HepG2 (cell line): ENCODE measurements around the gene ADAMTS13. TPM values are rescaled to one million over a fixed set of nuclear protein-coding genes. Genes with fewer than 3 reads are reported as not detected.

Experiments used
- CREB3 ChIP-seq: sonication (generic); formaldehyde crosslinking; IDR thresholded peaks from 2 replicates; pipeline ENCODE4 v1.5.0; 2020; ENCODE audit warnings: missing genetic modification reagents
- ESRRA ChIP-seq: sonication (generic); formaldehyde crosslinking; IDR thresholded peaks from 2 replicates; pipeline ENCODE4 v1.5.1; 2020; ENCODE audit warnings: mild to moderate bottlenecking, low read depth, missing genetic modification reagents
- HNRNPH1 ChIP-seq: fragments of 200-400 bp; formaldehyde crosslinking; optimal IDR thresholded peaks from 2 replicates; pipeline ENCODE3; 2017; ENCODE audit warnings: mild to moderate bottlenecking, low read depth, low read length
- LCORL ChIP-seq, 2 experiments: fragments of 450-650 bp in 1 of 2; sonication (generic) in 1 of 2; formaldehyde crosslinking in 1 of 2; IDR thresholded peaks; 2 replicates each; pipeline versions ENCODE4 v1.5.0 to v1.6.1; 2017 to 2020; ENCODE audit warnings: antibody characterized with exemption in 1 of 2, missing genetic modification reagents in 1 of 2
- MATR3 ChIP-seq: sonication (generic); formaldehyde crosslinking; IDR thresholded peaks from 2 replicates; pipeline ENCODE4 v1.4.0; 2020; ENCODE audit warnings: missing genetic modification reagents
- MED1 ChIP-seq: sonication (generic); formaldehyde crosslinking; IDR thresholded peaks from 2 replicates; pipeline ENCODE4 v1.4.0; 2020; ENCODE audit warnings: missing genetic modification reagents
- MNT ChIP-seq: fragments of 450-650 bp; IDR thresholded peaks from 2 replicates; pipeline ENCODE4 v1.6.1; 2016
- MXD3 ChIP-seq: IDR thresholded peaks from 2 replicates; pipeline ENCODE4 v1.6.1; 2016; ENCODE audit warnings: mild to moderate bottlenecking, missing biosample characterization, missing genetic modification reagents
- NR0B2 ChIP-seq: sonication (generic); formaldehyde crosslinking; IDR thresholded peaks from 2 replicates; pipeline ENCODE4 v1.4.0; 2020; ENCODE audit warnings: mild to moderate bottlenecking, missing genetic modification reagents
- PAX8 ChIP-seq: sonication (generic); formaldehyde crosslinking; IDR thresholded peaks from 2 replicates; pipeline ENCODE4 v1.8.0; 2022; ENCODE audit warnings: mild to moderate bottlenecking, missing genetic modification reagents, borderline replicate concordance
- SIN3B ChIP-seq: fragments of 150-350 bp; IDR thresholded peaks from 2 replicates; pipeline ENCODE4 v1.6.1; 2014; ENCODE audit warnings: low read length
- SKI ChIP-seq: fragments of 450-650 bp; IDR thresholded peaks from one replicate; pipeline ENCODE4 v1.6.1; 2018; ENCODE audit warnings: mild to moderate bottlenecking; ENCODE audit not compliant: partially characterized antibody
- SMAD9 ChIP-seq: sonication (generic); formaldehyde crosslinking; IDR thresholded peaks from 2 replicates; pipeline ENCODE4 v1.5.1; 2020; ENCODE audit warnings: mild to moderate bottlenecking, missing genetic modification reagents
- TP53 ChIP-seq: sonication (generic); formaldehyde crosslinking; conservative IDR thresholded peaks from 2 replicates; pipeline ENCODE4 v1.4.0; 2020; ENCODE audit warnings: missing genetic modification reagents
- XBP1 ChIP-seq: sonication (generic); formaldehyde crosslinking; IDR thresholded peaks from 2 replicates; pipeline ENCODE4 v1.5.0; 2020; ENCODE audit warnings: missing genetic modification reagents
- ZFP36L2 ChIP-seq: sonication (generic); formaldehyde crosslinking; IDR thresholded peaks from 2 replicates; pipeline ENCODE4 v1.4.0; 2020; ENCODE audit warnings: missing genetic modification reagents
- ZIK1 ChIP-seq: sonication (generic); formaldehyde crosslinking; IDR thresholded peaks from 2 replicates; pipeline ENCODE4 v1.5.0; 2020; ENCODE audit warnings: mild to moderate bottlenecking, low read depth, missing genetic modification reagents, borderline replicate concordance
- ZNF569 ChIP-seq: sonication (generic); formaldehyde crosslinking; IDR thresholded peaks from 2 replicates; pipeline ENCODE4 v1.5.0; 2020; ENCODE audit warnings: mild to moderate bottlenecking, missing genetic modification reagents, moderate library complexity, borderline replicate concordance
- ZNF781 ChIP-seq: sonication (generic); formaldehyde crosslinking; IDR thresholded peaks from 2 replicates; pipeline ENCODE4 v1.5.1; 2020; ENCODE audit warnings: borderline replicate concordance, mild to moderate bottlenecking, missing genetic modification reagents; ENCODE audit errors: not compliant biosample characterization
- polyA plus RNA-seq, 8 experiments: library from polyadenylated mRNA; depleted of rRNA in 3 of 8; stranded (reverse) in 7 of 8; unstranded in 1 of 8; fragments of >200 nt; fragmentation: Illumina TruSeq in 4 of 8; extraction: Trizol in 4 of 8; gene quantifications; 2 replicates each; pipeline versions ENCODE4 v1.2.1 to v1.2.3, GENCODE V29; 2011 to 2016; ENCODE audit warnings: low read depth in 4 of 8, missing spikeins in 1 of 8, mixed read lengths in 1 of 8; ENCODE audit not compliant: insufficient read depth in 1 of 8
- total RNA-seq, 5 experiments: library from RNA; depleted of rRNA; stranded (reverse); fragments of >200 nt; fragmentation: Illumina TruSeq; extraction: Trizol; gene quantifications; 2 replicates each; pipeline ENCODE4 v1.2.3, GENCODE V29; 2016; ENCODE audit warnings: low read depth in 1 of 5
- TF ChIP-seq, protein P1 (sequence below): sonication (generic); formaldehyde crosslinking; IDR thresholded peaks from 2 replicates; pipeline ENCODE4 v1.5.0; 2020; ENCODE audit warnings: mild to moderate bottlenecking, missing genetic modification reagents
- TF ChIP-seq, protein P2 (sequence below): sonication (generic); formaldehyde crosslinking; IDR thresholded peaks from 2 replicates; pipeline ENCODE4 v1.4.0; 2020; ENCODE audit warnings: mild to moderate bottlenecking, missing genetic modification reagents, borderline replicate concordance

Gene ADAMTS13
- total and polyA plus RNA-seq, 2 of the 13 experiments (the other 11 are each of a cell fraction or from before 2014, with no cell fraction given), result 0.91 to 4.5 TPM

DNA sequence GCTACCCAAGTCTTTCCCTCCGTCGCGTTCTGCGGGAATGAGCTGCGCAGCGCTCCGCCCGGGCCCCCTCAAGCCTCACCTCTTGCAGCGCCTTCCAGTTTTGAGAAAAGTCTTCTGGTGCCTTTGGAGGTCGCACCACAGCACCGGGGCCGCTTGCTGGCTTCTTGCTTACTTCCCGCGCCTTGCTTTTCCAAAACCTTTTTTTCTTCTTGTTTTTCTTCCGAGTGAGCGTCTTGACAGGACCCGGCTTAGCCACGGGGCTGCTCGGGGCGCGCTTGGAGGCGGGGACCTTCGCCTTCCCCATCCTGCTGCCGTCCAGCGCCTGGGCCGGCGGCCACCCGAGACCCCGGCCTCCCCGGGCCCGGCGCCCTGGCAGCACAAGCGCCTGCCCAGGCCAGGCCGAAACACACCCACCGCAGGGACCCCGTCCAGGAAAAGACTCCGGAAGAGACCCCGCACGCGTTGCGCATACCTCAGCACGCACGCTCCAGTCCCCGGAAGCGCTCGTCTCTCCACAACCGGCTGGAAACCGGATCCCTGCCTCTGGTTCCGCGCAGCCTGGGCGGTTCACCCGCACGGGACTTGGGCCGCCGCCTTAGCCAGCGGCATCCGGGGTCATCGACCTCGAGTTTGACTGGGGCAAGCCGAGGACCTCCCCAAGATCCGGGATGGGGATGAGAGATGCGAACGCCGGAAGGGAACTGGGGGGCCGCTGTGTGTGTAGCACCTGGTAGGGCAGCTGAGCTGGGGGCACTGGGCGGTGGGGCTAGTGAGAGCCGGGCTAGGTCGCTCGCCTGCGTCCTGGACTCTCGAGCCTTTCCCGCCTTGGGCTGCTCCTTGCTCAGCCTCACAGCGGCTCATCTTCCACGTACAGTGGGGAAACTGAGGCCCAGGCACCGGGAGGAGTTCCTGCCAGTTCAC lies 4.4 kb upstream of the ADAMTS13 start, which contains the start of gene REXO4 (continued):
- TF ChIP-seq NR0B2 (CRISPR knock-in tag) (peak; percentile 75; the same call in 1 of the 2 replicates), ZNF781 (CRISPR knock-in tag) (peak; percentile 72), SIN3B (peak; percentile 77; the same call in 1 of the 2 replicates), TP53 (CRISPR knock-in tag) (no peak; the same call in 1 of the 2 replicates), ESRRA (CRISPR knock-in tag) (peak; percentile 42), LCORL (IDR thresholded peaks at IDR 0.05) (no peak), LCORL (CRISPR knock-in tag; IDR thresholded peaks at IDR 0.05) (peak; percentile 97), ZFP36L2 (no peak), MXD3 (peak; percentile 85), SMAD9 (no peak), HNRNPH1 (no peak), PAX8 (no peak; the same call in 1 of the 2 replicates), MED1 (CRISPR knock-in tag) (peak; percentile 88), SKI (peak; percentile 71), XBP1 (CRISPR knock-in tag) (no peak), MATR3 (no peak), MNT (peak; percentile 78), ZIK1 (no peak), CREB3 (peak; percentile 29; the same call in 1 of the 2 replicates), ZNF569 (no peak)
- TF ChIP-seq, protein P1, sequence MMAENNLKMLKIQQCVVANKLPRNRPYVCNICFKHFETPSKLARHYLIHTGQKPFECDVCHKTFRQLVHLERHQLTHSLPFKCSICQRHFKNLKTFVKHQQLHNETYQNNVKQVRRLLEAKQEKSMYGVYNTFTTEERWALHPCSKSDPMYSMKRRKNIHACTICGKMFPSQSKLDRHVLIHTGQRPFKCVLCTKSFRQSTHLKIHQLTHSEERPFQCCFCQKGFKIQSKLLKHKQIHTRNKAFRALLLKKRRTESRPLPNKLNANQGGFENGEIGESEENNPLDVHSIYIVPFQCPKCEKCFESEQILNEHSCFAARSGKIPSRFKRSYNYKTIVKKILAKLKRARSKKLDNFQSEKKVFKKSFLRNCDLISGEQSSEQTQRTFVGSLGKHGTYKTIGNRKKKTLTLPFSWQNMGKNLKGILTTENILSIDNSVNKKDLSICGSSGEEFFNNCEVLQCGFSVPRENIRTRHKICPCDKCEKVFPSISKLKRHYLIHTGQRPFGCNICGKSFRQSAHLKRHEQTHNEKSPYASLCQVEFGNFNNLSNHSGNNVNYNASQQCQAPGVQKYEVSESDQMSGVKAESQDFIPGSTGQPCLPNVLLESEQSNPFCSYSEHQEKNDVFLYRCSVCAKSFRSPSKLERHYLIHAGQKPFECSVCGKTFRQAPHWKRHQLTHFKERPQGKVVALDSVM (CRISPR knock-in tag), result peak; percentile 60; the same call in 1 of the 2 replicates
- TF ChIP-seq, protein P2, sequence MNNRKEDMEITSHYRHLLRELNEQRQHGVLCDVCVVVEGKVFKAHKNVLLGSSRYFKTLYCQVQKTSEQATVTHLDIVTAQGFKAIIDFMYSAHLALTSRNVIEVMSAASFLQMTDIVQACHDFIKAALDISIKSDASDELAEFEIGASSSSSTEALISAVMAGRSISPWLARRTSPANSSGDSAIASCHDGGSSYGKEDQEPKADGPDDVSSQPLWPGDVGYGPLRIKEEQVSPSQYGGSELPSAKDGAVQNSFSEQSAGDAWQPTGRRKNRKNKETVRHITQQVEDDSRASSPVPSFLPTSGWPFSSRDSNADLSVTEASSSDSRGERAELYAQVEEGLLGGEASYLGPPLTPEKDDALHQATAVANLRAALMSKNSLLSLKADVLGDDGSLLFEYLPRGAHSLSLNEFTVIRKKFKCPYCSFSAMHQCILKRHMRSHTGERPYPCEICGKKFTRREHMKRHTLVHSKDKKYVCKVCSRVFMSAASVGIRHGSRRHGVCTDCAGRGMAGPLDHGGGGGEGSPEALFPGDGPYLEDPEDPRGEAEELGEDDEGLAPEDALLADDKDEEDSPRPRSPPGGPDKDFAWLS, result no peak
